ENCODE results near the gene SLC37A3. TPM values are rescaled to one million over a fixed set of nuclear protein-coding genes. Genes with fewer than 3 reads are reported as not detected.
"Not testable (repeated sequence)": the region's sequence is repeated elsewhere in the genome, so short reads cannot be mapped to it uniquely, and the experiment has no call there.

Gene SLC37A3
- total RNA-seq, 2 experiments from 2014 or later, result 47.5 to 55.5 TPM

GRCh38 chr7:140348161-140348849 lies 50.0 kb downstream of the SLC37A3 start:
- peaks cover 52% of the 10 kb centered on the region for H3K36me3 Mint-ChIP-seq (ENCODE audit: low read depth)
- DNase-seq (no peak), ATAC-seq (no peak)
- peak overlapping the region; percentile 14 for H3K27ac Mint-ChIP-seq
- intact Hi-C loops (cut with DNase I, micrococcal nuclease), result no loop called here
- no peak overlapping the region for H3K4me3 Mint-ChIP-seq
- H3K9me3 Mint-ChIP-seq (ENCODE audit: low read depth), result no peaks in the 10 kb centered on the region
- ChIA-PET POLR2A (interaction anchor here (0.6 kb wide), 1 partner anchor 326 kb away, joined by 4 read pairs; no protein-coding TSS in a partner anchor), CTCF (interaction anchor here (0.7 kb wide), 1 partner anchor 14 kb away, joined by 3 read pairs; no protein-coding TSS in a partner anchor)
- H3K27me3 Mint-ChIP-seq, result no peaks in the 10 kb centered on the region
- H3K4me1 Mint-ChIP-seq, result peaks cover 13% of the 10 kb centered on the region

- no peak overlapping the region for H3K4me3 Mint-ChIP-seq
- ATAC-seq, result no peak
- no peaks in the 10 kb centered on the region for H3K9me3 Mint-ChIP-seq (ENCODE audit: low read depth)
- intact Hi-C loops (cut with DNase I, micrococcal nuclease), result no loop called here
- no peaks in the 10 kb centered on the region for H3K27me3 Mint-ChIP-seq
- POLR2A ChIA-PET, result no interaction called here
- DNase-seq, result no peak
- no peak overlapping the region for H3K27ac Mint-ChIP-seq
- peaks cover 53% of the 10 kb centered on the region for H3K36me3 Mint-ChIP-seq (ENCODE audit: low read depth)
- CTCF ChIA-PET, result interaction anchor here (0.7 to 0.8 kb wide), 3 partner anchors 13 to 187 kb away, joined by 3 to 5 read pairs (median 4); no protein-coding TSS in a partner anchor
- H3K4me1 Mint-ChIP-seq, result peaks cover 13% of the 10 kb centered on the region
Measured at GRCh38 chr7:140347218-140347617, 51.1 kb downstream of the SLC37A3 start.

GRCh38 chr7:140345426-140345825 lies 52.9 kb downstream of the SLC37A3 start:
- DNase-seq (no peak), ATAC-seq (no peak)
- Mint-ChIP-seq H3K4me1 (peaks cover 13% of the 10 kb centered on the region), H3K27ac (no peak overlapping the region), H3K4me3 (no peak overlapping the region), H3K27me3 (no peaks in the 10 kb centered on the region), H3K36me3 (ENCODE audit: low read depth) (peaks cover 53% of the 10 kb centered on the region), H3K9me3 (ENCODE audit: low read depth) (no peaks in the 10 kb centered on the region)
- CTCF ChIA-PET, result interaction anchor here (0.6 to 3.3 kb wide), 2 partner anchors 11 to 307 kb away, joined by 3 to 12 read pairs; no protein-coding TSS in a partner anchor
- intact Hi-C loops (cut with DNase I, micrococcal nuclease), result no loop called here
- POLR2A ChIA-PET, result no interaction called here

- Mint-ChIP-seq H3K36me3 (ENCODE audit: low read depth) (peaks cover 46% of the 10 kb centered on the region), H3K27me3 (no peaks in the 10 kb centered on the region), H3K9me3 (ENCODE audit: low read depth) (no peaks in the 10 kb centered on the region), H3K4me1 (no peaks in the 10 kb centered on the region), H3K27ac (no peak overlapping the region), H3K4me3 (no peak overlapping the region)
- intact Hi-C loops (cut with DNase I, micrococcal nuclease), result no loop called here
- ATAC-seq (no peak), DNase-seq (peak; percentile 22)
- CTCF ChIA-PET, result interaction anchor here (0.6 to 3.3 kb wide), 6 partner anchors 8 to 165 kb away, joined by 3 to 12 read pairs (median 4); no protein-coding TSS in a partner anchor
- POLR2A ChIA-PET, result no interaction called here
Measured at GRCh38 chr7:140342727-140343514, 55.4 kb downstream of the SLC37A3 start.

- H3K9me3 Mint-ChIP-seq (ENCODE audit: low read depth); intact Hi-C loops (cut with DNase I, micrococcal nuclease); CTCF ChIA-PET; H3K27me3 Mint-ChIP-seq; H3K4me1 Mint-ChIP-seq; DNase-seq; POLR2A ChIA-PET; H3K27ac Mint-ChIP-seq; ATAC-seq; H3K4me3 Mint-ChIP-seq: not testable (repeated sequence)
- peaks cover 47% of the 10 kb centered on the region for H3K36me3 Mint-ChIP-seq (ENCODE audit: low read depth)
Measured at GRCh38 chr7:140338959-140339358, 59.4 kb downstream of the SLC37A3 start.

GRCh38 chr7:140334341-140335057 lies 63.8 kb downstream of the SLC37A3 start:
- H3K4me1 Mint-ChIP-seq, result no peaks in the 10 kb centered on the region
- ChIA-PET CTCF (interaction anchor here (0.6 to 2.8 kb wide), 2 partner anchors 9 to 13 kb away, joined by 3 to 12 read pairs; no protein-coding TSS in a partner anchor), POLR2A (no interaction called here)
- peaks cover 25% of the 10 kb centered on the region for H3K36me3 Mint-ChIP-seq (ENCODE audit: low read depth)
- ATAC-seq (no peak), DNase-seq (no peak)
- H3K9me3 Mint-ChIP-seq (ENCODE audit: low read depth), result no peaks in the 10 kb centered on the region
- intact Hi-C loops (cut with DNase I, micrococcal nuclease), result no loop called here
- H3K4me3 Mint-ChIP-seq, result no peak overlapping the region
- H3K27me3 Mint-ChIP-seq, result no peaks in the 10 kb centered on the region
- H3K27ac Mint-ChIP-seq, result no peak overlapping the region

- Mint-ChIP-seq H3K4me3 (no peak overlapping the region), H3K9me3 (ENCODE audit: low read depth) (no peaks in the 10 kb centered on the region), H3K36me3 (ENCODE audit: low read depth) (peaks cover 24% of the 10 kb centered on the region), H3K27me3 (no peaks in the 10 kb centered on the region), H3K4me1 (no peaks in the 10 kb centered on the region), H3K27ac (no peak overlapping the region)
- ChIA-PET POLR2A (no interaction called here), CTCF (interaction anchor here (0.6 to 2.8 kb wide), 2 partner anchors 10 to 14 kb away, joined by 3 to 12 read pairs; no protein-coding TSS in a partner anchor)
- intact Hi-C loops (cut with DNase I, micrococcal nuclease), result no loop called here
- DNase-seq (no peak), ATAC-seq (no peak)
Measured at GRCh38 chr7:140333686-140334085, 64.6 kb downstream of the SLC37A3 start.

- CTCF ChIA-PET, result interaction anchor here (2.8 kb wide), 1 partner anchor 11 kb away, joined by 12 read pairs; no protein-coding TSS in a partner anchor
Measured at GRCh38 chr7:140333223-140333622, 65.1 kb downstream of the SLC37A3 start.

GRCh38 chr7:140330595-140330994 lies 67.7 kb downstream of the SLC37A3 start:
- DNase-seq, result no peak
- no peak overlapping the region for H3K27ac Mint-ChIP-seq
- peaks cover 22% of the 10 kb centered on the region for H3K36me3 Mint-ChIP-seq (ENCODE audit: low read depth)
- H3K4me3 Mint-ChIP-seq, result no peak overlapping the region
- H3K9me3 Mint-ChIP-seq (ENCODE audit: low read depth), result no peaks in the 10 kb centered on the region
- no peaks in the 10 kb centered on the region for H3K4me1 Mint-ChIP-seq
- no peak for ATAC-seq
- intact Hi-C loops (cut with DNase I, micrococcal nuclease), result no loop called here
- ChIA-PET POLR2A (no interaction called here), CTCF (interaction anchor here (0.6 to 0.7 kb wide), 2 partner anchors 93 to 113 kb away, joined by 3 to 4 read pairs; no protein-coding TSS in a partner anchor)
- no peaks in the 10 kb centered on the region for H3K27me3 Mint-ChIP-seq

More at GRCh38 chr7:140333223-140333622, 65.1 kb downstream of the SLC37A3 start:
- H3K4me3 Mint-ChIP-seq, result no peak overlapping the region
- no peak for DNase-seq
- peaks cover 24% of the 10 kb centered on the region for H3K36me3 Mint-ChIP-seq (ENCODE audit: low read depth)
- intact Hi-C loops (cut with DNase I, micrococcal nuclease), result no loop called here
- POLR2A ChIA-PET, result no interaction called here
- no peak overlapping the region for H3K27ac Mint-ChIP-seq
- no peaks in the 10 kb centered on the region for H3K27me3 Mint-ChIP-seq
- H3K9me3 Mint-ChIP-seq (ENCODE audit: low read depth), result no peaks in the 10 kb centered on the region
- no peak for ATAC-seq
- no peaks in the 10 kb centered on the region for H3K4me1 Mint-ChIP-seq

- POLR2A ChIA-PET, result no interaction called here
- no peaks in the 10 kb centered on the region for H3K9me3 Mint-ChIP-seq (ENCODE audit: low read depth)
- CTCF ChIA-PET, result no interaction called here
Measured at GRCh38 chr7:140330128-140330527, 68.2 kb downstream of the SLC37A3 start.

GRCh38 chr7:140327261-140327661 lies 71.1 kb downstream of the SLC37A3 start:
- CTCF ChIA-PET, result interaction anchor here (1.0 to 1.1 kb wide), 2 partner anchors 133 to 164 kb away, joined by 3 read pairs; no protein-coding TSS in a partner anchor
- no peaks in the 10 kb centered on the region for H3K27me3 Mint-ChIP-seq
- no peak for ATAC-seq

More at GRCh38 chr7:140330128-140330527, 68.2 kb downstream of the SLC37A3 start:
- ATAC-seq (no peak), DNase-seq (no peak)
- Mint-ChIP-seq H3K27me3 (no peaks in the 10 kb centered on the region), H3K4me1 (no peaks in the 10 kb centered on the region), H3K4me3 (no peak overlapping the region), H3K36me3 (ENCODE audit: low read depth) (peaks cover 20% of the 10 kb centered on the region), H3K27ac (peak overlapping the region; percentile 1)
- intact Hi-C loops (cut with DNase I, micrococcal nuclease), result no loop called here

More at GRCh38 chr7:140327261-140327661, 71.1 kb downstream of the SLC37A3 start:
- intact Hi-C loops (cut with DNase I, micrococcal nuclease), result loop anchor here in 1 of 2 experiments (10.0 kb wide), 1 partner anchor 722 kb away; no protein-coding TSS in a partner anchor
- H3K9me3 Mint-ChIP-seq (ENCODE audit: low read depth), result no peaks in the 10 kb centered on the region
- no peak overlapping the region for H3K4me3 Mint-ChIP-seq
- H3K4me1 Mint-ChIP-seq, result no peaks in the 10 kb centered on the region
- H3K36me3 Mint-ChIP-seq (ENCODE audit: low read depth), result peaks cover 5% of the 10 kb centered on the region
- DNase-seq, result no peak
- POLR2A ChIA-PET, result no interaction called here
- H3K27ac Mint-ChIP-seq, result no peak overlapping the region
